ENCODE measurements around the gene LIPN.

DNA sequence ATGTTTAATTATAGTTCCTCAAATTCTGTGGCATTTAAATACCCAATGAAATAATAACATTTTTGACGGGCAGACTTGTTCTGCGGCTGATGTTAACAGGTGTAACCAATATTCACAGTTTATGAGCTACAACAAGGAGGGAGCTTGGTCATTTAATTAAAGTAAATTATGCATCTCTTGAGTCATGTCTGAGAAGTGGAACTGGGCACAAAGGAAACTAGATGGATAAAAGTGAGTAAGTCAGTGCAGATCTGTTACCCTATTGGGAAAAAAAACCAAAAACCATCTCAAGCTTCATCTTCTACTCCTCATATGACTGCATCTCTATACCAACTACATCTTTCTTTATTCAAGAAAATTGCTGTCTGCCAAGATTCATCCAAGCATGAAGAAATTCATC is 67.9 kb downstream of the LIPN start:
- TF ChIP-seq, protein P1, sequence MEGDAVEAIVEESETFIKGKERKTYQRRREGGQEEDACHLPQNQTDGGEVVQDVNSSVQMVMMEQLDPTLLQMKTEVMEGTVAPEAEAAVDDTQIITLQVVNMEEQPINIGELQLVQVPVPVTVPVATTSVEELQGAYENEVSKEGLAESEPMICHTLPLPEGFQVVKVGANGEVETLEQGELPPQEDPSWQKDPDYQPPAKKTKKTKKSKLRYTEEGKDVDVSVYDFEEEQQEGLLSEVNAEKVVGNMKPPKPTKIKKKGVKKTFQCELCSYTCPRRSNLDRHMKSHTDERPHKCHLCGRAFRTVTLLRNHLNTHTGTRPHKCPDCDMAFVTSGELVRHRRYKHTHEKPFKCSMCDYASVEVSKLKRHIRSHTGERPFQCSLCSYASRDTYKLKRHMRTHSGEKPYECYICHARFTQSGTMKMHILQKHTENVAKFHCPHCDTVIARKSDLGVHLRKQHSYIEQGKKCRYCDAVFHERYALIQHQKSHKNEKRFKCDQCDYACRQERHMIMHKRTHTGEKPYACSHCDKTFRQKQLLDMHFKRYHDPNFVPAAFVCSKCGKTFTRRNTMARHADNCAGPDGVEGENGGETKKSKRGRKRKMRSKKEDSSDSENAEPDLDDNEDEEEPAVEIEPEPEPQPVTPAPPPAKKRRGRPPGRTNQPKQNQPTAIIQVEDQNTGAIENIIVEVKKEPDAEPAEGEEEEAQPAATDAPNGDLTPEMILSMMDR (conservative IDR thresholded peaks at IDR 0.05; ENCODE audit: low read depth, low read length) = no peak
- no peak for TF ChIP-seq EZH2 (IDR thresholded peaks at IDR 0.05; ENCODE audit: borderline replicate concordance, low read depth, low read length, poor library complexity, severe bottlenecking)
